Superior temporal gyrus (tissue), 1 donor: Measurements from ENCODE around the gene ADAMTSL5.

Experiments
- DNase-seq: peaks from one replicate; pipeline ENCODE4 v3.0.0-alpha.2; 2016; ENCODE audit errors: extremely low spot score

ADAMTSL5 gene

GRCh38 chr19:1495799-1496713 is 16.8 kb downstream of the ADAMTSL5 start:
- DNase-seq: no peak

GRCh38 chr19:1495051-1495798 is 17.6 kb downstream of the ADAMTSL5 start:
- DNase-seq: no peak

- DNase-seq: no peak
Observed at GRCh38 chr19:1494115-1494815, 18.6 kb downstream of the ADAMTSL5 start.

GRCh38 chr19:1492474-1493006 is 20.3 kb downstream of the ADAMTSL5 start:
- DNase-seq: no peak

- no peak for DNase-seq
Observed at GRCh38 chr19:1491849-1492170, 21.0 kb downstream of the ADAMTSL5 start.

- DNase-seq: no peak
Observed at GRCh38 chr19:1491114-1491848, 21.5 kb downstream of the ADAMTSL5 start, which contains the start of gene REEP6. Gene REEP6 (plus strand): TSS chr19:1491181. CDS start chr19:1491270, 89 bp downstream.

GRCh38 chr19:1490311-1491113 is 22.3 kb downstream of the ADAMTSL5 start, which contains the start of gene PCSK4:
Gene PCSK4 (minus strand): TSS chr19:1490350. CDS start chr19:1490346, 4 bp downstream.
- DNase-seq: peak; percentile 98

GRCh38 chr19:1489463-1490310 is 23.1 kb downstream of the ADAMTSL5 start:
- DNase-seq: no peak

GRCh38 chr19:1488282-1488601 is 24.6 kb downstream of the ADAMTSL5 start:
- no peak for DNase-seq

- no peak for DNase-seq
Observed at GRCh38 chr19:1487576-1488281, 25.1 kb downstream of the ADAMTSL5 start.

- DNase-seq: no peak
Observed at GRCh38 chr19:1486720-1487575, 25.9 kb downstream of the ADAMTSL5 start.

- no peak for DNase-seq
Observed at GRCh38 chr19:1483979-1484428, 28.8 kb downstream of the ADAMTSL5 start.

GRCh38 chr19:1483131-1483978 is 29.5 kb downstream of the ADAMTSL5 start:
- no peak for DNase-seq

GRCh38 chr19:1482361-1483130 is 30.3 kb downstream of the ADAMTSL5 start:
- no peak for DNase-seq

- DNase-seq: no peak
Observed at GRCh38 chr19:1481893-1482360, 30.9 kb downstream of the ADAMTSL5 start.
